ENCODE results near the gene ACADS. TPM values are rescaled to one million over a fixed set of nuclear protein-coding genes. Genes with fewer than 3 reads are reported as not detected.

Gene ACADS
- total RNA-seq, 3 donors from 2014 or later (not counting 1 experiment from before 2014, with no cell fraction given), result 14.9 to 18.6 (median 15.5) TPM

GRCh38 chr12:120754792-120755191, 29.2 kb downstream of the ACADS start:
- intact Hi-C loops (cut with micrococcal nuclease), result no loop called here
- Mint-ChIP-seq H3K27me3 (ENCODE audit: low read depth in 2 of 2) (peaks cover 0 to 4% of the 10 kb centered on the region in 2 donors), H3K36me3 (peaks cover 10% of the 10 kb centered on the region), H3K27ac (no peak overlapping the region), H3K9me3 (no peaks in the 10 kb centered on the region), H3K4me3 (no peak overlapping the region), H3K4me1 (no peaks in the 10 kb centered on the region)
- Histone ChIP-seq H3K4me1 (ENCODE audit: control insufficient read depth, insufficient read depth, low read length) (no peaks in the 10 kb centered on the region), H3K36me3 (ENCODE audit: control insufficient read depth, insufficient read depth, low read length) (no peaks in the 10 kb centered on the region), H3K9me3 (ENCODE audit: control insufficient read depth, insufficient read depth, low read length) (peaks cover 4% of the 10 kb centered on the region), H3K27me3 (ENCODE audit: control insufficient read depth, insufficient read depth, low read length) (no peaks in the 10 kb centered on the region), H3K4me3 (ENCODE audit: low read length) (no peak overlapping the region), H3K27ac (ENCODE audit: low read length) (no peak overlapping the region)
- DNase-seq, result no peak
- no peak for TF ChIP-seq CTCF (IDR thresholded peaks at IDR 0.05)
- ATAC-seq, result no peak

GRCh38 chr12:120755269-120755668, 29.6 kb downstream of the ACADS start:
- no peaks in the 10 kb centered on the region for H3K4me1 Mint-ChIP-seq
- Histone ChIP-seq H3K9me3 (ENCODE audit: control insufficient read depth, insufficient read depth, low read length) (peaks cover 4% of the 10 kb centered on the region), H3K4me3 (ENCODE audit: low read length) (no peak overlapping the region), H3K4me1 (ENCODE audit: control insufficient read depth, insufficient read depth, low read length) (no peaks in the 10 kb centered on the region), H3K27ac (ENCODE audit: low read length) (no peak overlapping the region), H3K36me3 (ENCODE audit: control insufficient read depth, insufficient read depth, low read length) (no peaks in the 10 kb centered on the region), H3K27me3 (ENCODE audit: control insufficient read depth, insufficient read depth, low read length) (no peaks in the 10 kb centered on the region)
- no peak overlapping the region for H3K4me3 Mint-ChIP-seq
- no peak for ATAC-seq
- intact Hi-C loops (cut with micrococcal nuclease), result no loop called here
- no peak overlapping the region for H3K27ac Mint-ChIP-seq
- DNase-seq, result no peak
- no peaks in the 10 kb centered on the region for H3K9me3 Mint-ChIP-seq
- no peak for TF ChIP-seq CTCF (IDR thresholded peaks at IDR 0.05)
- H3K27me3 Mint-ChIP-seq (ENCODE audit: low read depth in 2 of 2), result peaks cover 0 to 4% of the 10 kb centered on the region in 2 donors
- peaks cover 10% of the 10 kb centered on the region for H3K36me3 Mint-ChIP-seq

DNA sequence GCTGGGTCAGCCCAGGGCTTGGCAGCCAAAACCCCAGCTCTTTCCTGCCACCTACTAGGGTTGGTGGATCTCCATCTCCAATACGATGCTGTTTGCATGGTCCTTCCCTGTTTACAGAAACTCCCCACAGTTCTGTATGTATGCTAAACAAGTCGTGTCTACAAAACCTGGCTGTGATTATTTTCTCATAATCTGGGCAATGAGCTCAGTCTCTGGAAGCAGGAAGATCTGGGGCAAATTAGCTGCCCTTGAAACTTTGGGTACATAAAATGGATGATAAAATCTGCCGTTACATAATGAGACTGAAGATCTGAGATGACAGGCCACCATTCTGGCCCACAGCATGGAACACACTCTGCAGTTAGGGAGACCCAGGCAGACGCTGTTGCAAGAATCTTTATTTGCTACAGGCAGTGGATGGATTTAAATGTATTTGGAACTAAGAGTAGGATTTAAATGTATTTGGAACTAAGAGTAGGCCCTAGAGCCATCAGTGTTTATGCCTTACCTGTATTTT, 31.7 kb downstream of the ACADS start:
- no peak for DNase-seq
- intact Hi-C loops (cut with micrococcal nuclease), result no loop called here
- no peak for TF ChIP-seq CTCF (IDR thresholded peaks at IDR 0.05)
- H3K9me3 ChIP-seq (ENCODE audit: control insufficient read depth, insufficient read depth, low read length), result peaks cover 4% of the 10 kb centered on the region
- Mint-ChIP-seq H3K4me1 (no peaks in the 10 kb centered on the region), H3K27ac (no peak overlapping the region), H3K36me3 (peaks cover 10% of the 10 kb centered on the region), H3K27me3 (ENCODE audit: low read depth in 2 of 2) (no peaks in the 10 kb centered on the region), H3K4me3 (no peak overlapping the region), H3K9me3 (no peaks in the 10 kb centered on the region)
- peaks cover 4% of the 10 kb centered on the region for H3K36me3 ChIP-seq (ENCODE audit: control insufficient read depth, insufficient read depth, low read length)
- 89% methylated on average over 4 of the region's 4 CpGs for WGBS (ENCODE audit: insufficient coverage)
- no peak for ATAC-seq
- no peak overlapping the region for H3K4me3 ChIP-seq (ENCODE audit: low read length)
- no peak overlapping the region for H3K27ac ChIP-seq (ENCODE audit: low read length)
- no peaks in the 10 kb centered on the region for H3K4me1 ChIP-seq (ENCODE audit: control insufficient read depth, insufficient read depth, low read length)
- H3K27me3 ChIP-seq (ENCODE audit: control insufficient read depth, insufficient read depth, low read length), result no peaks in the 10 kb centered on the region

DNA sequence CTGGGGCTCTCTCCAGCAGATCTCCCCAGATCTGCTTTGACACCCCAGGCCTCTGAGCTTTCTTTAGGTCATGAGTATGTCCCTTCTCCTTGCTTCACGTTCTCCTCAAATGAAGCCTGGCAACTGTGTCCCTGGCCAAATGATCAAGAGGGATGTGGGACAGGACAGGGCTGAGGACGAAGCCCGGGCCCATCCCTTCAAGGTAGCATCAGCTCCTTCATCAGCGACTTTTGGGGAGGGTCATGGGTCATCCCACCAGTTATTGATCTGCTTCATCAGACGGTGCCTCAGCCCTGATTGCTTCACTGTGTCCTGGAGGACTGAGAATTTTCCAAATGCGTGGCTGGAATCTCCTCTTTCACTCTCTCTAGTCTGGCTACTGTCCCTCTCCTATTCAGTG, 32.3 kb downstream of the ACADS start:
- no peak overlapping the region for H3K27ac ChIP-seq (ENCODE audit: low read length)
- no peaks in the 10 kb centered on the region for H3K9me3 Mint-ChIP-seq
- no peak for ATAC-seq

More for the DNA sequence above, 32.3 kb downstream of the ACADS start:
- no peak for DNase-seq
- intact Hi-C loops (cut with micrococcal nuclease), result no loop called here
- peaks cover 6% of the 10 kb centered on the region for H3K36me3 ChIP-seq (ENCODE audit: control insufficient read depth, insufficient read depth, low read length)
- H3K9me3 ChIP-seq (ENCODE audit: control insufficient read depth, insufficient read depth, low read length), result peaks cover 4% of the 10 kb centered on the region
- no peaks in the 10 kb centered on the region for H3K4me1 ChIP-seq (ENCODE audit: control insufficient read depth, insufficient read depth, low read length)
- no peak for TF ChIP-seq CTCF (IDR thresholded peaks at IDR 0.05)
- Mint-ChIP-seq H3K27ac (no peak overlapping the region), H3K4me3 (no peak overlapping the region), H3K36me3 (peaks cover 10% of the 10 kb centered on the region), H3K4me1 (no peaks in the 10 kb centered on the region), H3K27me3 (ENCODE audit: low read depth in 2 of 2) (no peaks in the 10 kb centered on the region)
- no peak overlapping the region for H3K4me3 ChIP-seq (ENCODE audit: low read length)
- WGBS (ENCODE audit: insufficient coverage), result 92% methylated on average over 6 of the region's 6 CpGs
- H3K27me3 ChIP-seq (ENCODE audit: control insufficient read depth, insufficient read depth, low read length), result no peaks in the 10 kb centered on the region

Data from natural killer cell (primary cell).